ENCODE results near the gene SHOC2.

GRCh38 chr10:110967009-110967630 is 47.7 kb downstream of the SHOC2 start:
- TF ChIP-seq EZH2 (IDR thresholded peaks at IDR 0.05; ENCODE audit: borderline replicate concordance, insufficient read depth, low read length, poor library complexity, severe bottlenecking) (no peak), CTCF (IDR thresholded peaks at IDR 0.05; ENCODE audit: poor library complexity, severe bottlenecking) (no peak), TAF1 (IDR thresholded peaks at IDR 0.05; ENCODE audit: low read depth) (no peak), EP300 (conservative IDR thresholded peaks at IDR 0.05; ENCODE audit: poor library complexity, severe bottlenecking) (no peak), POLR2AphosphoS5 (IDR thresholded peaks at IDR 0.05) (no peak), RAD21 (conservative IDR thresholded peaks at IDR 0.05) (no peak), MXI1 (conservative IDR thresholded peaks at IDR 0.05; ENCODE audit: poor library complexity, severe bottlenecking) (no peak)
